GM23248 (cell line): ENCODE results near the gene ADAM15.

ENCODE experiments used
- EZH2 ChIP-seq: fragments of 200-600 bp; sonication (generic); IDR thresholded peaks from 2 replicates; pipeline ENCODE4 v1.6.1; 2018; ENCODE audit warnings: antibody characterized with exemption, mild to moderate bottlenecking; ENCODE audit not compliant: insufficient read depth, poor library complexity, severe bottlenecking
- EZH2phosphoT487 ChIP-seq: fragments of 200-600 bp; sonication (generic); IDR thresholded peaks from 2 replicates; pipeline ENCODE4 v1.6.1; 2018; ENCODE audit warnings: antibody characterized with exemption, moderate library complexity, mild to moderate bottlenecking, low read depth; ENCODE audit not compliant: insufficient read depth

DNA sequence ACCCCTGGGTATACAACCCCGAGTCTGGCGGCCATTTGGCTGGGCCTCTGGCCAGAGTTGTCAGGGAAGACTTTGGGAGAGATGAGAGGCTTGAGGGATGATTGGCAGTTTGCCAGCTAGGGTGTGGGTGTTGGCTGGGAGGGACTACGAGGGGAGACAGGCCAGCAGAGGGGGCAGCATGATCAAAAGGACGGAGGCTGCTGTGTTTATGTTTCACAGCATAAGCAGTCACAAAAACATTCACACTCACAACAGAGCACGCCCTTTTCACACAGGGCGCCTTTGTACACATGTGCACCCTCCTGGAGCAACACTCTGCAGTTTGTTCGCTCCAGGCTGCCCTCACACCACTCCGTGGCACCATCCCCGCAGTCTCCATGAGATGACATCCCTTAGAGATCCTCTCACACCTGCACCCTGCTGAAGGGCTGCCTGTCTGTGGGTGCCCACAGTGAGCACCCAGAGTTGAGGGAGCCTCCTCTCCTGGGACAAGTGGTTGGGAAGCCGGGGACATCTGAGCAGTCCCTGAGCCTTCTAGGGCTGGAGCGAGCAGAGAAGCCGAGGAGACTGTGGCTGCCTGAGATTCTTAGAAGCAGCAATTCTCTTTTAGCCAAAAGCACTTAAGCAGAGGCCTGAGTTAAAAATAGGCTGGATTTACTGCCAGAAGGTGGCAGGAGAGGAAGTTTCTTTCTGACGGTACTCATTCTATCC lies 43.0 kb downstream of the ADAM15 start:
- TF ChIP-seq EZH2phosphoT487 = no peak
- TF ChIP-seq EZH2 = no peak
